IPS-18c (cell line): ENCODE measurements around the gene SMAD5.

Experiments
- H3K4me3 ChIP-seq: 2 replicates; pipeline ENCODE4 v1.7.0; 2013; ENCODE audit warnings: low read depth, mild to moderate bottlenecking, low read length, moderate library complexity; ENCODE audit not compliant: insufficient read depth
- H3K9me3 ChIP-seq: one replicate; pipeline ENCODE4 v1.6.1; 2013; ENCODE audit warnings: mild to moderate bottlenecking, low read length, moderate library complexity; ENCODE audit not compliant: control insufficient read depth, insufficient read depth

The SMAD5 gene

DNA sequence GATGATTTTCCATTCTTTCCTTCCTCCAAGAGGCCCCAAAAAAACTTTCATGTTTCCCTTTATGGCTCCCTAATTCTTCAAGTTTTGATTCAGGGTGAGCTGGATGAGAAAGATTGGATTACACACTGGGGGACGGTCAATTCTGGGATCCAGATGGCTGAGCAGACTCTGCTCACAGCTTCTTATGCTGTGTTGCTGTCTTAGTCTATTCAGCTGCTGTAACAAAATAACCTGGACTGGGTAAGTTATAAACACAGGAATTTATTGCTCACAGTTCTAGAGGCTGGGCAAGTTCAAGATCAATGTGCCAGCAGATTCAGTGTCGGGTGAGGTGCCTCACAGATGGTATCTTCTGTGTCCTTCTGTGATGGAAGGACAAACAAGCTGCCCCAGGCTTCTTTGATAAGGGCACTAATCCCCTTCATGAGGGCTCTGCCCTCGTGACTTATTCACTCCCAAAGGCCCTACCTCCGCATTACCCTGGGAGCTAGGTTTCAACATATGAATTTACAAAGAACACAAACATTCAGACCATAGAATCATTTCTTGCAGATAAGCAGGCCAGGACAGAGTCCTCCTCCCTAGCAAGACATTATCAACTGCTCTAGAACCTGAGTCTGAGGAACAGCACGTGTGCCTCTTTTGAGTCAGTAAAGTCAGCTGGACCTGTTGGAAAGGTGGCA is 23.1 kb upstream of the SMAD5 start:
- Histone ChIP-seq H3K4me3 (no peak overlapping the region), H3K9me3 (no peaks in the 10 kb centered on the region)

DNA sequence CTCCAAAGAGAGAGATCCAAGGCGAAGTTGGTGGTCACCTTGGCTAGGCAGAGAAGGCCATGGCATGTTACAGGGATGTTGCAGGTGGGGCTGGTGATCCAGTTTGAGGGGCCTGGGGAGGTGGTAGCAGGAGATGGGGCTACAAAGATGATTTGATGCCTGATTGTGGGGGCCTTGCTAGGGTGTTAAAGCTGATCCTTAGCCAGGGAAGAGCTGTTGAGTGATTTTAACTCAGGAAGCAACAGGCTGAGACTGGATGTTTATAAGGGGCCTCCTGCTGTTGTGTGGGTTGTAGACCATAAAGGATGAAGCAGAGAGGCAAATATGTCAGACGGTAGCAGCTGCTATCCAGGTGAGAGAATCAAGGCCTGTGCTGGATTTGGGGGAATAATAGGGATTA is 19.0 kb upstream of the SMAD5 start:
- H3K9me3 ChIP-seq, result no peaks in the 10 kb centered on the region
- H3K4me3 ChIP-seq, result no peak overlapping the region

DNA sequence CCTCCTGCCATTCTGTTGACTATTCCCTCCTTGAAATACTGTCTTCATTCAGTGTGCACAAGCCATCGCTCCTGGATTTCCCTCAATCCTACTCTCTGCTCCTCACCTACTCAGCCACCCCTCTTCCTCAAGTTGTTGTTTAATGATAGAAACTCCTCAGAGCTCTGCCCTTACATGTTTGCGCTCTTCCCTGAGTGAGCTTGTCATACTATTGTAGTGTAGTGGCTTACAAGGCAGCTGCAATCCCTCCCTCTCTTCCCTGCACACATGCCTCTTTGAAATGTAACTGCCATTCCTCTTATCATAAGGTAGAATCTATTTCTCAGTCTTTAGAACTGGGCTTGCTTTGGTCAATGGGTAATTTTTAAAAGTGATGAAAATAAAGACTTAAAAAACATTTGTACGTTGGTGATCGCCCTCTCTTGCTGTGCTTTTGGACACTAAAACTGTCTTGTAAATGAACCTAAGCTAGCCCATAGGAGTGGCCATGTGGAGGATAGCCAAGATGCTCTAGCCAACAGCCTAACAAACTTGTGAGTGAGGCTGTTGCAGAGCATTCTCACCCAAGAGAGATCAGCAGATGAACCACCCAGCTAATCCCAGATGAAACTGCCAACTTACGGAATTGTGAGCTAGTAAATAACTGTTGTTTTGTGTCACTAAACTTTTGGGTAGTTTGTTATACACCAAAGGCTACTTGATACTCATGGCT is 18.1 kb upstream of the SMAD5 start:
- Histone ChIP-seq H3K4me3 (no peak overlapping the region), H3K9me3 (no peaks in the 10 kb centered on the region)

DNA sequence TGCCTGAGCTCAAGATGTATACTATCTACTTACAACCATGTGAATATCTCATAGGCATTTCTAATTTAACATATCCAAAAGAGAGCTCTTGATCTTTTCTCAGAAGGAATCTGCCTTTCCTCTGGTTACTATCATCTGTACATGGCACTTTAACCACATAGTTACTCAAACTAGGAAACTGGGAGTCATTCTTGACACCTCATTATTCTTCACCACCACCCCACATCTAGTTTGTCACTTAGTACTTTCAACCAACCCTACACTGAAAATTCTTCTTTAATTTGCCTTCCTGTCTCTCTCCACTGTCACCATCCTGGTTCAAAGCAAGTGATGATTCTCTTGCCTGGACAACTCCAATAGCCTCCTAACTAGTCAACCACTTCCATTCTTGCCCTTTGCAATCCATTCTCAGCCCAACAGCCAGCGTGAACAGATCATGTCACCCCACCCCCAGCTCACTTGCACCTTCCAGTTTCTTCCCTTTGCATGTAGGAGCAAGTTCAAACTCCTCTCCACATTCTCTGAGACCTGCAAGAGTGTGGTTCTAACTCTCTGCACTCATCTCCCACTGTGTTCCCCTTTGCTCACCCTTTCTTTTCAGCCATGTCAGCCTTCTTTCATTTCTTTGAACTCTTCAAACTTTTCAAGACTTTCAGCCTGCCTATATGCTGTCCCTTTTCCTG is 17.3 kb upstream of the SMAD5 start:
- no peak overlapping the region for H3K4me3 ChIP-seq
- H3K9me3 ChIP-seq, result no peaks in the 10 kb centered on the region

DNA sequence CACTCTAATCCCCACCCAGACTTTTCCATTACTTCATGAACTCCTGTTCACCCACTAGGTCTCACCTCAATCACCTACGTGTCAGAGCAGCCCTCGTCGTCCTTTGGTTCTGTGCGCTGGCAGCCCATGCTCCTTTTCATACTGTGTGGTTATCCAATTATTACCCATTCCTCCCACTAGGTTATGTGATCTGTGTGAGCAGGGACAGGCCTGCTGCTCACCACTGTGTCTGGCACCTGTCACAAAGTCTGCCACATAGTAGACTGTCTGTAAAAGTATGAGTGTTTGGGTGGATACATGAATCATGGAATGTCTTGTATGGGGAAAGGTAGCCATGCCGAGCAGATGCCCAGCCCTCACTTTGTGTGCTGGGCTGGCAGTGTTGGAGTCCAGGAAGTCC is 12.1 kb upstream of the SMAD5 start:
- Histone ChIP-seq H3K9me3 (no peaks in the 10 kb centered on the region), H3K4me3 (no peak overlapping the region)

DNA sequence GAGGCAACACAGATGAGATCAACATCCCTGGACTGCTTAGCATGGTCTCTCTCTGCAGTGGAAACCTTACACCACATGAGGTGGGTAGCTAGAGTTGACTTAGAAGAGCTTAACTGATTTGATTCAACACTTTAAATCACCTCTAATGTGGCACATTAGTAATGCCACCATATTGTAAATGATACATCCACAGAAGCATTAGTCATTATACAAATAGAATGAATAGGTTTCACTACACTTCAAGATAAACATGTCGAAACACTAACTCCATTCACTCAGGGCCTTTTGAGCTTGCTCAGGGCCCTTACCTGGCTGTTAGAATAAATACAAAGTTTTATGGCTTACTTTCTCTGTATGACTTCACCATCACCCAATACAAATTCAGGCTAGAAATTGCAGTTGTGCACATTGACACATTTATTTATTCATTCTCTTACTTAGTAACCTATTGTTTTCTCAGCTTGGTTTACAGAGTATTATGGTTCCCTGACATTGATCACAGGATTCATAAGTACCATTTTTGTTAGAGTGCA is 9.3 kb upstream of the SMAD5 start:
- Histone ChIP-seq H3K9me3 (no peaks in the 10 kb centered on the region), H3K4me3 (no peak overlapping the region)

DNA sequence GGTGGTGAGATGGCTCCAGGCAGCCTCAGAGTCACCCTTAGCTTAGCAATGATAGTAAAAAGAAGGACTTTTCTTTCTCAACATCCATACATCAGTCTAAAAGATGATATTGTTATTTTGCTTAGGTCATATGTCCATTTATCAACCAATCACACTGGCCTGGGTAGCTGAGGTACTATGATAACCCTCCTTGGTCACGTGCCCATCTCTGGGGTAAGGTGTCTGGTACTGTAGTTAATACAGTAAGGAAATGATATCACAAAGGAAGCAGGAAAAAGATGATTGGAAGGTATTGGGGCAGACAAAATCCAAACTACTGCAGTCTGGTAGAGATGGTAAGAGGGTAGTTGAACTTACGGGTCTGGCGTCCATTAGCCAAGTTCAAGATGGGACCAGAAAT is 5.1 kb upstream of the SMAD5 start:
- no peak overlapping the region for H3K4me3 ChIP-seq
- no peaks in the 10 kb centered on the region for H3K9me3 ChIP-seq

DNA sequence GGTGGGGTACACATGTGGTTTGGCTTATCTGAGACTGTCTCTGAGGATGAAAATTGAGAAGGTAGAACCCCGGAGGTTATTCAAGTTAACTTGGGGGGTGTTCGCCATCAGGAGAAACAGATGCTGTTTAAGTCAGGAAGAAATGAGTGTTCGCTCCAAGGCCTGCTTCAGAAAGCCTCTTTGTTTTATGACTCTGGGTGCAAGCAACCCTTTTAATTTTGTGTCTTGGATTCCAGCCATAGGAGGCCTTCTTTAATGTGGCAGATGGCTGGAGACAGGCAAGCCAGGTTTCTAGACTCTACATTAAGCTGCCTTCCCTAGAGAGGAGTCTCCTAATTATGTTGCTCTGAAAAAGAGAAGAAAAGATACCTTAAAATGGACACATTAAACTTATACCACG is 4.2 kb upstream of the SMAD5 start:
- Histone ChIP-seq H3K9me3 (no peaks in the 10 kb centered on the region), H3K4me3 (no peak overlapping the region)

DNA sequence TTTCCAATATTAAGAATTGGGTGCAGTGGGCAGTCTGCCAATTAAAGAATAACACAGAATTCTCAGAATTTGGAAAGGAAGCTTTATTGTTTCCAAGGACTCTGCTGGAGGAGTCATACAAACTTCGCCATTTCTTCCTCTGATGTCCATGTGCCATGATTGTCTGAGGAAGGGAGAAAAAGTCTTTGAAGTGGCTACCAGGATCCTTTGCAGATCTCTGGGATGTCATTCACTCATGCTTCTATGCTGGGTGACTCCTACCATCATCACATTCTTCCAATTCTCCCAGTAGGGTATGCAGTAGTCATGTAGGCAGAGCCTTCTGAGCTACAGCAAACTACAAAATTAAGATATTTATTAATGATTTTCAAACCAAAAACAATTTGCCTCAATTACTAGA is 3.2 kb upstream of the SMAD5 start:
- no peaks in the 10 kb centered on the region for H3K9me3 ChIP-seq
- H3K4me3 ChIP-seq, result no peak overlapping the region

DNA sequence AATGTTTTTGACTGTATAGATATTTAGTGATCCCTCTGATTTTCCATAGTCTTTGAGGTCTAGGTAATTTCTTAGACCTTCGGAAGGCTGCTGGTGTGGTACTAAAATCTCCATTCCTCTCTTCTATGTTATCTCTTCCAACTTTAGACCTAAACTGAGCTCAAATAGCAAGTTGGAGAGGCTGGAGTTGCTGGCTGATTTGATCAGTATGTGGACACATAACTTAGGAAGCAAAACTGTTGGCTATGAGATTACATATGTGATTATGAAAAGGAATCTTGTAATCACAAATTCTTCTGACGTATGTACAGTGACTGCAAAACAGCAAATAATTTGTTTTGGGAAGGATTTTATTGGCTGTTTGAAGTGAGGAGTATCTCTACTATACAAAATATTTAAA is 2.1 kb upstream of the SMAD5 start:
- no peak overlapping the region for H3K4me3 ChIP-seq
- no peaks in the 10 kb centered on the region for H3K9me3 ChIP-seq

DNA sequence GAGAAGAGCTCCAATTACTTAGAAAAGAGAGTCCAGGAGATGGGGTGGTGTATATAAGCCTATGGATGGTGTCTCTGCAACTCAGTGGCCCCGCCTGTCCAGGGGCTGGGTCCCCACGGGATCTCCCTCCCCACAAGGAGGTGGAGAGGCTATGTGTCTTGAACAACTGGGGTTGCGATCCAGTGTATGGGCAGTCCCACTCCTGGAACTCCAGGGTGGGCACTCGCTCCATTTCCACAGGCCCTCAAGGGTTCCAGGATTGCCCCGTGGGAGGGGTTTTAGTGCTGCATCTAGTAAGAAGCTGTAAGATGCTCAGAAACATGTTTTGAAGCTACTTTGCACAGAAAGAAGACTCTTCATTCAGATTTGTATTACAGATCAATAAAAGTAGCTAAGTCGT is 558 bp upstream of the SMAD5 start:
- Histone ChIP-seq H3K4me3 (peak overlapping the region; percentile 85; the same call in 1 of the 2 replicates), H3K9me3 (no peaks in the 10 kb centered on the region)

DNA sequence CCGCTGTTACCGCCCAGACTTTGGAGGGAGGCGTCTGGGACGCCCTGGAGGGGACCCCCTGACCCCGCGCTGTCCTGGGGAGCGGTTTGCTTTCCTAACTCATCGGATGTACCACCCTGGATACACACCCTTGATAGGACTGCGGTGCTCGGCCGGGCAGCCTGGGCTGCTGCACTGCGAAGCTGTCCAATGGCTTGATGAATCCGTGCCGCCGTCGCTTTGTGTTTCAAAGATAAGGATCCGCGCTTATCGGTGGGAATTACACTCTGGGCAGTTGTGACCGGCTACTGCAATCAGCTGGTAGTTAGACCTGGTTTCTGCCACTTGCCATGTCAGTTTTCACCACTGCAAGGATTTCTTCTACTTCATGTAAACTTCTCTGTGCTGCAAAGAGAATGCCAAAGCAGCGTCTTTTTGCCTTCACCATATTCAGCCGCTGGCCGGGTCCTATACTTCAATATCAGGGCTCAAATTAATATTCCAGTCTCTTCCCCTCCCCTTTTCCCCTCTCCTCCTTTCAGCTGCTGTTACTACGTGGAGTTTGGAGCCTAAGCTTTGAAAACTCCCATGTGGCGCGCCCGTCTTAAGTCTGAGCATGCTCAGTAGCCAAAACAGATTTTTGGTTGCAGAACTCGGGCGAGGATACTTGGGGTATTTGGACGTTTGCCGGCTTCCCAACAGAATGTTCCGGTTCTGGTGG is 727 bp downstream of the SMAD5 start:
- peak overlapping the region; percentile 85 for H3K4me3 ChIP-seq
- no peaks in the 10 kb centered on the region for H3K9me3 ChIP-seq

DNA sequence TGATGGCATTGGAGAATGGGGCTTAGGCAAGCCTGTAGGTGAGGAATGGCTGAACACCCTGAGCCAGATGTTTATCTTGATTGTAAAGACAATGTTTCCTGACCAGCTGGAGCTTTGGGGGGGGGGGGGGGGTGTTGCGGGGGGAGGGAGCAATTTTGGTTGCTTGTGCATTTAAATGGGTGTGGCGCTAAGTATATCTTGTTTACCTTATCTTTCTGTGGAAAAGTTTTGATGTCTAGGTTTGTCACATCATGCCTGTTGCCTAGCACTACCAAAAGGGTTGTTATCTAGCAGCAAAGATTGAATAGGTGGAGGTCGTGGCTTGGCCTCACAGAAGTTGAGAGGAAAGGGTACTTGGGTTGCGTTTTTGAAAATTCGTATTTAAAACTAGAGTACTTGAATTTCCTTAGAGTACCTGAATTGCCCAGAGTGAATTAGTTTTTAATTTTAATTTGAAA is 1.3 kb downstream of the SMAD5 start:
- Histone ChIP-seq H3K4me3 (peak overlapping the region; percentile 85), H3K9me3 (no peaks in the 10 kb centered on the region)

DNA sequence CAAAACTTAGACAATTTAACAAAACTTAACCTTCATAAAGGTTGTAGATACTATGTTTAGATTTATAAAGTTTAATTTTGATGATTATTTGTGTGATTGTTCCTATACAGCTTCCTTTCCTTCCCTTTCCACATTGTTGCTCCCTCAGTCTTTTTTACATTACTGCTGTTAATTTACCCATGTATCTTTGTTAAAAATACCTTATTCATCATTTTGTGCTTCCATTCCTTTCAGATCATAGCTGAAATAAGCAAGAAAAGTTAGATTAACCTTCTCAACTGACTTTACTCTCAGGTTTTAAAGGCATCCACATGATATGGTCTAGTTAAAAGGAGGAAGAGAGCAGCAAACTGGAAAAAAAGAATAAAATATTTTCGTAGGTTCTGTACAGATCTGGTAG is 2.0 kb downstream of the SMAD5 start:
- Histone ChIP-seq H3K9me3 (no peaks in the 10 kb centered on the region), H3K4me3 (no peak overlapping the region)

DNA sequence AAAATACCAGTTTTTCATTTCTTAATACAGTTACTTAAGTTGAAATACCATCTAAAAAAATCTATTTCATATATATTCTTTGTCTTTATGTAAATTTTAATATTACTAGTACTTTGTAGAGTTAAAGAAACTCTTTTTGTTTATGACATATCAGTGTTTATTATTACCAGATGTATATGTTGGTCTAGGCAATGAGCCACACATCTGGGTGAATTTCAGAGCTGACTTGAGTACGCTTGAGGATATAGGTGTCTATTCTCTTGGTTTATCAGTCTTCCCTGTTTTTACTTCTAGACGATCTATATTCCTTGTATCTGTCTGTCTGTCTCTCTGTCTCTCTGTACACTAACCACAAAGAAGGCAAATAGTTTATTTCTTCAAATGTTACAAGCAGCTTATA is 2.9 kb downstream of the SMAD5 start:
- no peak overlapping the region for H3K4me3 ChIP-seq
- no peaks in the 10 kb centered on the region for H3K9me3 ChIP-seq

DNA sequence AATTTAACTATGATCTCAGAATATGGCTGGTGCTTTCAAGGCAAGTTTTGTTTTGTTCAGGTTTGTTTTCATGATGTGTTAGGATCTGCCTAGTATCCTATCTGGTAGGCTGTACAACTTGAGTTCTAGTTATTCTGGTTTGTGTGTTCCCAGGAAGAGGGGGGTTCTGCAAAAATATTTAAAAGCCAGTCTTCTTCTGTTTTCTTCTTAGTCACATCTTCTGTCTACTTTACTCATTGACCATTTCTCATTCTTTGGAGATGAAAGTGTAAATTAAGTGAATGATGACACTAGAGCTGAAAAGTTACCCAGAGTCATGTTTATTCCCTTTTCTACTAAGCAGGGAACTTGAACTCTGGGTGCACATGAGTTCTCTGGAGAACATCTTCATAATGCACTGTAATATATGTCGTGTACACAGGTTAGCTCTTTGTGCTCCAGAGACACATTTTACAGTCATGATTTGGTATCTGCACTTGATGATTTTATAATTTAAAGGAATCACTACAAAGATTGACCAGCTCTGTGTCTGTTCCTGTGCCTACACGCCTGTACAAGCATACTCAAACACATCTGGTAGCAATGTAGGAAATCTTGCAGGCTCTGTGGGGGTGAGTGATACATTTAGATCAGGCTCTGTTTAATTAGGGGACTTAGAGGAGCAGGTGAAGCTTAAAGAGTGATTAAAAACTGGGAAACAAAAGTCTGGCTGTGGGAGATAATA is 5.0 kb downstream of the SMAD5 start:
- no peak overlapping the region for H3K4me3 ChIP-seq

DNA sequence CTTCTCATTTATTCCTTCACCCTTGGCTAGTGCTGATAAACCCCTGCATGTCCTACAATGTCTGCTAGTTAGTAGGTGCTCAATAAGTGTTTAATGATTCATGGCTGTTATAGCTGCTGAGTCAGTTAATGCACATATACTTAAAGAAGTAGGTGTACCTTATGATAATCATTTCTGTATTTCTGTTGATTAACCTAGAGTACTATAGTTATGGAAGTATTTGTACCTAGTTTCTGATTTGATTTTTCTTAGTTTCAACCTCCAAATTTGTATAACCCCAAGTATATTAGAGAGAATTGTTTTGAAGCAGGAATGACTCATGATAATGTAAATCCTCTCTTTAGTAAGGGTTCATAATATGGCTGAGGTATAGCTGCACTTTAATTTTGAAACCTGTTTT is 8.9 kb downstream of the SMAD5 start:
- no peak overlapping the region for H3K4me3 ChIP-seq
- no peaks in the 10 kb centered on the region for H3K9me3 ChIP-seq

More for the DNA sequence above, 5.0 kb downstream of the SMAD5 start:
- no peaks in the 10 kb centered on the region for H3K9me3 ChIP-seq
